IMR-90 (cell line): ENCODE data around the gene TRMT2A. TPM values are rescaled to one million over a fixed set of nuclear protein-coding genes. Genes with fewer than 3 reads are reported as not detected.

Experiments
- ATAC-seq: fragments of 200-7000 bp; cut with Tn5 transposase; 2 replicates; pipeline ENCODE4 v1.9.1; 2020; ENCODE audit warnings: low read depth, mild to moderate bottlenecking, moderate library complexity
- BruUV-seq: library from RNA; stranded (reverse); fragments of 400-500 nt; replicated peaks from 2 replicates; lab custom pipeline; 2021; lab: Mats Ljungman, UMichigan
- CTCF ChIA-PET: fragments of 300-600 bp; formaldehyde crosslinking; extraction: SDS; loops from one replicate; lab custom pipeline; 2021; ENCODE audit warnings: antibody characterized with exemption; lab: Yijun Ruan, JAX
- POLR2A ChIA-PET: fragments of 300-600 bp; sonication (Branson Sonifier 250); formaldehyde crosslinking; loops from one replicate; lab custom pipeline; 2022; ENCODE audit warnings: antibody characterized with exemption; ENCODE audit not compliant: unreplicated experiment; lab: Charles Lee
- DNase-seq: peaks from one replicate; pipeline ENCODE4 v3.0.0; 2013
- H2AFZ ChIP-seq: replicated peaks from 2 replicates; pipeline ENCODE3; 2013; ENCODE audit warnings: low read length, mild to moderate bottlenecking; ENCODE audit not compliant: poor library complexity
- H2AK5ac ChIP-seq: 2 replicates; pipeline ENCODE4 v1.6.1; 2013; ENCODE audit warnings: low read depth, low read length, inconsistent platforms
- H2AK9ac ChIP-seq: replicated peaks from 2 replicates; pipeline ENCODE3; 2013; ENCODE audit warnings: mild to moderate bottlenecking, low read depth, low read length, moderate library complexity; ENCODE audit not compliant: poor library complexity
- H2BK120ac ChIP-seq: 2 replicates; pipeline ENCODE4 v1.6.1; 2013; ENCODE audit warnings: low read depth, low read length, inconsistent platforms
- H2BK15ac ChIP-seq: 3 replicates; pipeline ENCODE4 v1.6.1; 2013; ENCODE audit warnings: low read depth, low read length, inconsistent platforms
- H2BK20ac ChIP-seq: 2 replicates; pipeline ENCODE4 v1.6.1; 2013; ENCODE audit warnings: low read depth, mild to moderate bottlenecking, inconsistent platforms, low read length, moderate library complexity
- H2BK5ac ChIP-seq: 2 replicates; pipeline ENCODE4 v1.6.1; 2013; ENCODE audit warnings: mild to moderate bottlenecking, low read depth, low read length, inconsistent platforms; ENCODE audit not compliant: poor library complexity, severe bottlenecking
- H3K14ac ChIP-seq: replicated peaks from 2 replicates; pipeline ENCODE4 v1.6.1; 2013; ENCODE audit warnings: low read depth, low read length, inconsistent platforms
- H3K18ac ChIP-seq: 2 replicates; pipeline ENCODE4 v1.6.1; 2013; ENCODE audit warnings: low read depth, low read length, control low read depth
- H3K23ac ChIP-seq: 2 replicates; pipeline ENCODE4 v1.6.1; 2013; ENCODE audit warnings: low read depth, low read length, inconsistent platforms
- H3K27ac ChIP-seq: 2 replicates; pipeline ENCODE4 v1.5.1; 2013; ENCODE audit warnings: mild to moderate bottlenecking, control low read depth, low read length; ENCODE audit not compliant: insufficient read depth
- H3K27me3 ChIP-seq: 2 replicates; pipeline ENCODE4 v1.6.1; 2013; ENCODE audit warnings: low read length; ENCODE audit not compliant: control insufficient read depth, insufficient read depth
- H3K36me3 ChIP-seq: 2 replicates; pipeline ENCODE4 v1.6.1; 2013; ENCODE audit warnings: low read length, mixed read lengths; ENCODE audit not compliant: control insufficient read depth, insufficient read depth
- H3K4ac ChIP-seq: 2 replicates; pipeline ENCODE4 v1.6.1; 2013; ENCODE audit warnings: low read depth, low read length, inconsistent platforms
- H3K4me1 ChIP-seq: 2 replicates; pipeline ENCODE4 v1.6.1; 2013; ENCODE audit warnings: low read length, mixed read lengths; ENCODE audit not compliant: control insufficient read depth, insufficient read depth
- H3K4me2 ChIP-seq: 2 replicates; pipeline ENCODE4 v1.6.1; 2013; ENCODE audit warnings: low read depth, mild to moderate bottlenecking, control low read depth, low read length, moderate library complexity
- H3K4me3 ChIP-seq: 2 replicates; pipeline ENCODE4 v1.5.1; 2013; ENCODE audit warnings: low read depth, mild to moderate bottlenecking, control low read depth, low read length, moderate library complexity; ENCODE audit not compliant: insufficient read depth
- H3K56ac ChIP-seq: 2 replicates; pipeline ENCODE4 v1.6.1; 2013; ENCODE audit warnings: low read length, inconsistent platforms; ENCODE audit not compliant: insufficient read depth; ENCODE audit errors: extremely low read depth
- H3K79me1 ChIP-seq, 2 experiments: 2 replicates each; pipeline ENCODE4 v1.6.1; 2013; ENCODE audit warnings: low read length in 2 of 2, inconsistent platforms in 1 of 2, low read depth in 1 of 2
- H3K9ac ChIP-seq: 2 replicates; pipeline ENCODE4 v1.6.1; 2013; ENCODE audit warnings: low read depth, low read length, control low read depth
- H3K9me1 ChIP-seq: 2 replicates; pipeline ENCODE4 v1.6.1; 2013; ENCODE audit warnings: low read length, inconsistent platforms; ENCODE audit not compliant: insufficient read depth
- H3K9me3 ChIP-seq: 2 replicates; pipeline ENCODE4 v1.6.1; 2013; ENCODE audit warnings: low read length; ENCODE audit not compliant: control insufficient read depth, insufficient read depth
- H4K20me1 ChIP-seq: 2 replicates; pipeline ENCODE4 v1.6.1; 2013; ENCODE audit warnings: low read length, inconsistent platforms; ENCODE audit not compliant: insufficient read depth
- H4K5ac ChIP-seq: 2 replicates; pipeline ENCODE4 v1.6.1; 2013; ENCODE audit warnings: mild to moderate bottlenecking, low read depth, low read length, control low read depth
- H4K8ac ChIP-seq, 2 experiments: 2 replicates each; pipeline ENCODE4 v1.6.1; 2013; ENCODE audit warnings: low read depth in 2 of 2, low read length in 2 of 2, control low read depth in 1 of 2, inconsistent platforms in 1 of 2
- H4K91ac ChIP-seq: 2 replicates; pipeline ENCODE4 v1.6.1; 2013; ENCODE audit warnings: low read depth, low read length, inconsistent platforms; ENCODE audit not compliant: insufficient read depth
- BHLHE40 ChIP-seq: fragments of 150-350 bp; IDR thresholded peaks from 2 replicates; pipeline ENCODE4 v1.6.1; 2016; ENCODE audit warnings: mild to moderate bottlenecking, low read depth, low read length
- CEBPB ChIP-seq: IDR thresholded peaks from 2 replicates; pipeline ENCODE4 v1.6.1; 2012; ENCODE audit warnings: low read depth, low read length, improper control_type of control experiment
- CHD1 ChIP-seq: IDR thresholded peaks from 2 replicates; pipeline ENCODE4 v1.6.1; 2012; ENCODE audit warnings: low read depth, low read length, improper control_type of control experiment
- FOS ChIP-seq: fragments of 150-350 bp; IDR thresholded peaks from 2 replicates; pipeline ENCODE4 v1.6.1; 2016; ENCODE audit warnings: low read depth, low read length
- MAFK ChIP-seq: IDR thresholded peaks from 2 replicates; pipeline ENCODE4 v1.6.1; 2012; ENCODE audit warnings: low read depth, low read length, improper control_type of control experiment
- MAZ ChIP-seq: IDR thresholded peaks from 2 replicates; pipeline ENCODE4 v1.6.1; 2012; ENCODE audit warnings: low read depth, mild to moderate bottlenecking, low read length, improper control_type of control experiment, moderate library complexity, borderline replicate concordance
- MXI1 ChIP-seq: IDR thresholded peaks from 2 replicates; pipeline ENCODE4 v1.6.1; 2012; ENCODE audit warnings: low read depth, mild to moderate bottlenecking, low read length, moderate library complexity, borderline replicate concordance
- NFE2L2 ChIP-seq: fragments of 150-350 bp; IDR thresholded peaks from 2 replicates; pipeline ENCODE4 v1.6.1; 2016; ENCODE audit warnings: low read depth, mild to moderate bottlenecking, low read length
- POLR2A ChIP-seq: IDR thresholded peaks from 2 replicates; pipeline ENCODE4 v1.6.1; 2012; ENCODE audit warnings: mild to moderate bottlenecking, low read depth, low read length
- RAD21 ChIP-seq: IDR thresholded peaks from 2 replicates; pipeline ENCODE4 v1.6.1; 2012; ENCODE audit warnings: low read length, improper control_type of control experiment
- RCOR1 ChIP-seq: IDR thresholded peaks from 2 replicates; pipeline ENCODE4 v1.6.1; 2012; ENCODE audit warnings: mild to moderate bottlenecking, low read length, improper control_type of control experiment; ENCODE audit not compliant: insufficient replicate concordance
- RFX5 ChIP-seq: IDR thresholded peaks from 2 replicates; pipeline ENCODE4 v1.8.0; 2012; ENCODE audit warnings: low read depth, mild to moderate bottlenecking, low read length, moderate library complexity
- SMC3 ChIP-seq: fragments of 150-350 bp; IDR thresholded peaks from 2 replicates; pipeline ENCODE4 v1.6.1; 2016; ENCODE audit warnings: low read depth, mild to moderate bottlenecking, antibody characterized with exemption, low read length, moderate library complexity
- WGBS, 2 experiments: methylation state at CpG; one replicate each; pipeline versions ENCODE4 v1.1.5 to v1.1.7; 2013; ENCODE audit warnings: missing lambda C conversion rate in 2 of 2; ENCODE audit not compliant: insufficient read length in 1 of 2; ENCODE audit errors: extremely low coverage in 2 of 2; 5-methylcytosine and 5-hydroxymethylcytosine counted together
- dilution Hi-C: fragments of 300-500 bp; cut with HindIII; formaldehyde crosslinking; loops from one replicate; pipeline ENCODE4 v1.14.3; 2018; ENCODE audit warnings: low sequenced_read_pairs; ENCODE audit not compliant: unreplicated experiment
- in situ Hi-C: fragments of 300-500 bp; cut with MboI; formaldehyde crosslinking; loops from 3 replicates; pipeline ENCODE4 v1.14.3; 2019; ENCODE audit warnings: low sequenced_read_pairs, inconsistent platforms, mixed read lengths
- intact Hi-C: fragments of 100-400 bp; cut with micrococcal nuclease; formaldehyde crosslinking; loops from 2 replicates; pipeline ENCODE4 v1.10.0; 2022
- polyA plus RNA-seq, 3 experiments: library from polyadenylated mRNA; depleted of rRNA; stranded (reverse); fragments of >200 nt; gene quantifications; 2 replicates each; pipeline ENCODE4 v1.2.3, GENCODE V29; 2012; ENCODE audit warnings: low replicate concordance in 1 of 3
- total RNA-seq: library from RNA; depleted of rRNA; stranded (reverse); fragments of >200 nt; gene quantifications from 2 replicates; pipeline ENCODE4 v1.2.3, GENCODE V29; 2012
- TF ChIP-seq, protein P1 (sequence below): conservative IDR thresholded peaks from 2 replicates; pipeline ENCODE4 v1.5.1; 2012; ENCODE audit warnings: mild to moderate bottlenecking, low read depth, low read length, improper control_type of control experiment
- TF ChIP-seq, protein P2 (sequence below): fragments of 150-350 bp; IDR thresholded peaks from 2 replicates; pipeline ENCODE4 v1.6.1; 2017; ENCODE audit warnings: mild to moderate bottlenecking, antibody characterized with exemption, low read length, low read depth
- TF ChIP-seq, protein P3 (sequence below): fragments of 150-350 bp; IDR thresholded peaks from 2 replicates; pipeline ENCODE4 v1.6.1; 2016; ENCODE audit warnings: low read depth, mild to moderate bottlenecking, low read length, moderate library complexity, borderline replicate concordance

TRMT2A gene
- total and polyA plus RNA-seq, 2 of the 4 experiments (the other 2 are of a cell fraction): 22.0 to 39.1 TPM

DNA sequence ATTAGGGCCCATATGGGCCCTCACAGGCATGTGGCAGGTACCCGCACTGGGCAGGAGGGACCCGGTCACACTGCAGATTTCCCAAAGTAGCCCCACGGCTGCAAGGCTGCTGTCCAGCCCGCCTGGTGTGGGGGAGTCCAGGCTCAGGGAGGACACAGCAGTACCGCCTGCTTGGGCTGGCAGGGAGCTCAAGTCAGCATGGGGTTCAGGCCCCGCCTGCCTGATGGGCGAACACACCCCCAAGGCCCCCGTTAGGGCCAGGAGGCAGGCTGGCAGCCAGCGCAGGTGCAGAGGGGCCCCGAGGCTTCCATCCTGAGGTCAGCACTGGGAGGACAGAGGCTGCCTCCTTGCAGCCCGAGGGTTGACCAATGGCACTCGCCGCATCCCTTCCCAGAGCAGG lies 20.1 kb upstream of the TRMT2A start:
- no peak overlapping the region for H3K18ac ChIP-seq
- no peak overlapping the region for H3K4ac ChIP-seq
- H2BK5ac ChIP-seq: no peak overlapping the region
- CTCF ChIA-PET: no interaction called here
- no peak overlapping the region for H4K91ac ChIP-seq
- peaks cover 84% of the 10 kb centered on the region for H4K20me1 ChIP-seq
- peaks cover 6% of the 10 kb centered on the region for H3K36me3 ChIP-seq
- DNase-seq: no peak
- H4K8ac ChIP-seq: no peak overlapping the region
- dilution Hi-C loops: no loop called here
- H3K4me2 ChIP-seq: no peak overlapping the region
- H3K9me1 ChIP-seq: peaks cover 15% of the 10 kb centered on the region
- no peak overlapping the region for H2BK20ac ChIP-seq
- no peak overlapping the region for H2AK5ac ChIP-seq
- no TSS peak for BruUV-seq
- H4K5ac ChIP-seq: no peak overlapping the region
- H2AFZ ChIP-seq: no peak overlapping the region
- no peak overlapping the region for H3K4me3 ChIP-seq
- no peak for TF ChIP-seq BHLHE40
- TF ChIP-seq, protein P1, sequence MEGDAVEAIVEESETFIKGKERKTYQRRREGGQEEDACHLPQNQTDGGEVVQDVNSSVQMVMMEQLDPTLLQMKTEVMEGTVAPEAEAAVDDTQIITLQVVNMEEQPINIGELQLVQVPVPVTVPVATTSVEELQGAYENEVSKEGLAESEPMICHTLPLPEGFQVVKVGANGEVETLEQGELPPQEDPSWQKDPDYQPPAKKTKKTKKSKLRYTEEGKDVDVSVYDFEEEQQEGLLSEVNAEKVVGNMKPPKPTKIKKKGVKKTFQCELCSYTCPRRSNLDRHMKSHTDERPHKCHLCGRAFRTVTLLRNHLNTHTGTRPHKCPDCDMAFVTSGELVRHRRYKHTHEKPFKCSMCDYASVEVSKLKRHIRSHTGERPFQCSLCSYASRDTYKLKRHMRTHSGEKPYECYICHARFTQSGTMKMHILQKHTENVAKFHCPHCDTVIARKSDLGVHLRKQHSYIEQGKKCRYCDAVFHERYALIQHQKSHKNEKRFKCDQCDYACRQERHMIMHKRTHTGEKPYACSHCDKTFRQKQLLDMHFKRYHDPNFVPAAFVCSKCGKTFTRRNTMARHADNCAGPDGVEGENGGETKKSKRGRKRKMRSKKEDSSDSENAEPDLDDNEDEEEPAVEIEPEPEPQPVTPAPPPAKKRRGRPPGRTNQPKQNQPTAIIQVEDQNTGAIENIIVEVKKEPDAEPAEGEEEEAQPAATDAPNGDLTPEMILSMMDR: no peak
- no peak for TF ChIP-seq POLR2A
- no peak for TF ChIP-seq CHD1
- no peak for TF ChIP-seq MAZ
- TF ChIP-seq NFE2L2: no peak
- TF ChIP-seq SMC3: no peak
- TF ChIP-seq CEBPB: no peak
- TF ChIP-seq, protein P2, sequence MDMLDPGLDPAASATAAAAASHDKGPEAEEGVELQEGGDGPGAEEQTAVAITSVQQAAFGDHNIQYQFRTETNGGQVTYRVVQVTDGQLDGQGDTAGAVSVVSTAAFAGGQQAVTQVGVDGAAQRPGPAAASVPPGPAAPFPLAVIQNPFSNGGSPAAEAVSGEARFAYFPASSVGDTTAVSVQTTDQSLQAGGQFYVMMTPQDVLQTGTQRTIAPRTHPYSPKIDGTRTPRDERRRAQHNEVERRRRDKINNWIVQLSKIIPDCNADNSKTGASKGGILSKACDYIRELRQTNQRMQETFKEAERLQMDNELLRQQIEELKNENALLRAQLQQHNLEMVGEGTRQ: no peak
- TF ChIP-seq RAD21: no peak
- TF ChIP-seq, protein P3, sequence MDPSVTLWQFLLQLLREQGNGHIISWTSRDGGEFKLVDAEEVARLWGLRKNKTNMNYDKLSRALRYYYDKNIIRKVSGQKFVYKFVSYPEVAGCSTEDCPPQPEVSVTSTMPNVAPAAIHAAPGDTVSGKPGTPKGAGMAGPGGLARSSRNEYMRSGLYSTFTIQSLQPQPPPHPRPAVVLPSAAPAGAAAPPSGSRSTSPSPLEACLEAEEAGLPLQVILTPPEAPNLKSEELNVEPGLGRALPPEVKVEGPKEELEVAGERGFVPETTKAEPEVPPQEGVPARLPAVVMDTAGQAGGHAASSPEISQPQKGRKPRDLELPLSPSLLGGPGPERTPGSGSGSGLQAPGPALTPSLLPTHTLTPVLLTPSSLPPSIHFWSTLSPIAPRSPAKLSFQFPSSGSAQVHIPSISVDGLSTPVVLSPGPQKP: no peak
- no peak for TF ChIP-seq RFX5
- TF ChIP-seq MAFK: no peak
- TF ChIP-seq MXI1: no peak
- no peak for TF ChIP-seq RCOR1
- TF ChIP-seq FOS: no peak
- H2BK120ac ChIP-seq: no peak overlapping the region
- in situ Hi-C loops: no loop called here
- H3K27ac ChIP-seq: no peak overlapping the region
- H3K14ac ChIP-seq: no peak overlapping the region
- H3K23ac ChIP-seq: no peak overlapping the region
- H3K9ac ChIP-seq: no peak overlapping the region
- H3K79me1 ChIP-seq: peaks cover 20 to 93% of the 10 kb centered on the region in 2 experiments
- WGBS, 2 experiments: 91% methylated on average over 4 of the region's 13 CpGs; no CpG with 5 or more reads in 1 of the 2 experiments
- H3K4me1 ChIP-seq: peaks cover 21% of the 10 kb centered on the region
- H3K56ac ChIP-seq: no peak overlapping the region
- no peak for ATAC-seq
- intact Hi-C loops: no loop called here
- H3K9me3 ChIP-seq: no peaks in the 10 kb centered on the region
- POLR2A ChIA-PET: no interaction called here
- H2AK9ac ChIP-seq: peak overlapping the region; percentile 45
- H3K27me3 ChIP-seq: no peaks in the 10 kb centered on the region
- no peak overlapping the region for H2BK15ac ChIP-seq
